IPS-20b (cell line): Measurements from ENCODE around the gene CEP57L1.
"Not testable (repeated sequence)": the region's sequence is repeated elsewhere in the genome, so short reads cannot be mapped to it uniquely, and the experiment has no call there.

ENCODE experiments used
- H3K27ac ChIP-seq: one replicate; pipeline ENCODE4 v1.5.1; 2013; ENCODE audit warnings: low read length
- H3K27me3 ChIP-seq: 2 replicates; pipeline ENCODE4 v1.6.1; 2013; ENCODE audit warnings: mild to moderate bottlenecking, low read length, inconsistent platforms; ENCODE audit not compliant: insufficient read depth
- H3K36me3 ChIP-seq: 2 replicates; pipeline ENCODE4 v1.6.1; 2013; ENCODE audit warnings: low read depth, mild to moderate bottlenecking, inconsistent platforms, low read length, moderate library complexity; ENCODE audit not compliant: insufficient read depth
- H3K4me1 ChIP-seq: 2 replicates; pipeline ENCODE4 v1.6.1; 2013; ENCODE audit warnings: mild to moderate bottlenecking, control low read depth, inconsistent platforms, low read length, moderate library complexity; ENCODE audit not compliant: insufficient read depth
- H3K4me3 ChIP-seq: 2 replicates; pipeline ENCODE4 v1.5.1; 2013; ENCODE audit warnings: mild to moderate bottlenecking, low read length, inconsistent platforms
- H3K9ac ChIP-seq: 2 replicates; pipeline ENCODE4 v1.6.1; 2013; ENCODE audit warnings: low read depth, mild to moderate bottlenecking, inconsistent platforms, low read length, moderate library complexity
- H3K9me3 ChIP-seq: 2 replicates; pipeline ENCODE4 v1.6.1; 2013; ENCODE audit warnings: mild to moderate bottlenecking, low read depth, low read length, inconsistent platforms; ENCODE audit not compliant: insufficient read depth

CEP57L1 gene

GRCh38 chr6:109093732-109094415, 1.4 kb upstream of the CEP57L1 start:
- peaks cover 17% of the 10 kb centered on the region for H3K4me1 ChIP-seq
- H3K27ac ChIP-seq, result no peak overlapping the region
- H3K9ac ChIP-seq, result peak overlapping the region; percentile 74; the same call in 1 of the 2 replicates
- H3K36me3 ChIP-seq, result no peaks in the 10 kb centered on the region
- H3K4me3 ChIP-seq, result peak overlapping the region; percentile 98
- H3K9me3 ChIP-seq, result no peaks in the 10 kb centered on the region
- H3K27me3 ChIP-seq, result no peaks in the 10 kb centered on the region

GRCh38 chr6:109094416-109095035, 781 bp upstream of the CEP57L1 start, which contains the start of gene SESN1:
TSS of gene SESN1 (minus strand) at chr6:109094846. CDS start at chr6:109094073, 773 bp downstream.
- peak within 1 kb of the TSS; percentile 96 for H3K9ac ChIP-seq
- no peaks in the 10 kb centered on the region for H3K9me3 ChIP-seq
- no peaks in the 10 kb centered on the region for H3K36me3 ChIP-seq
- H3K4me3 ChIP-seq, result peak within 1 kb of the TSS; percentile 98
- peaks cover 12% of the 10 kb centered on the region for H3K4me1 ChIP-seq
- H3K27me3 ChIP-seq, result no peaks in the 10 kb centered on the region
- H3K27ac ChIP-seq, result peak within 1 kb of the TSS; percentile 89

GRCh38 chr6:109095835-109096084, 453 bp downstream of the CEP57L1 start:
- no peaks in the 10 kb centered on the region for H3K9me3 ChIP-seq
- no peaks in the 10 kb centered on the region for H3K27me3 ChIP-seq
- peak overlapping the region; percentile 96; the same call in 1 of the 2 replicates for H3K9ac ChIP-seq
- H3K4me3 ChIP-seq, result peak overlapping the region; percentile 98
- peaks cover 8% of the 10 kb centered on the region; the same call in 1 of the 2 replicates for H3K4me1 ChIP-seq
- H3K27ac ChIP-seq, result peak overlapping the region; percentile 42
- H3K36me3 ChIP-seq, result no peaks in the 10 kb centered on the region

GRCh38 chr6:109096208-109096607, 901 bp downstream of the CEP57L1 start:
- Histone ChIP-seq H3K4me3 (peak overlapping the region; percentile 98), H3K4me1 (peaks cover 8% of the 10 kb centered on the region; the same call in 1 of the 2 replicates), H3K27me3 (no peaks in the 10 kb centered on the region), H3K36me3 (no peaks in the 10 kb centered on the region), H3K9ac (peak overlapping the region; percentile 96; the same call in 1 of the 2 replicates), H3K9me3 (no peaks in the 10 kb centered on the region), H3K27ac (no peak overlapping the region)

GRCh38 chr6:109097661-109098060, 2.4 kb downstream of the CEP57L1 start:
- Histone ChIP-seq H3K4me1 (peaks cover 8% of the 10 kb centered on the region; the same call in 1 of the 2 replicates), H3K9me3 (no peaks in the 10 kb centered on the region), H3K9ac (no peak overlapping the region), H3K27me3 (no peaks in the 10 kb centered on the region), H3K36me3 (no peaks in the 10 kb centered on the region), H3K27ac (no peak overlapping the region), H3K4me3 (no peak overlapping the region)

- H3K9ac ChIP-seq, result no peak overlapping the region
- H3K36me3 ChIP-seq, result no peaks in the 10 kb centered on the region
- H3K4me3 ChIP-seq, result no peak overlapping the region
- H3K4me1 ChIP-seq, result no peaks in the 10 kb centered on the region
- no peaks in the 10 kb centered on the region for H3K27me3 ChIP-seq
- no peak overlapping the region for H3K27ac ChIP-seq
- no peaks in the 10 kb centered on the region for H3K9me3 ChIP-seq
Measured at GRCh38 chr6:109102762-109103161, 7.5 kb downstream of the CEP57L1 start.

- H3K27ac ChIP-seq, result no peak overlapping the region
- H3K4me3 ChIP-seq, result no peak overlapping the region
- no peaks in the 10 kb centered on the region for H3K27me3 ChIP-seq
- H3K9me3 ChIP-seq, result no peaks in the 10 kb centered on the region
- no peaks in the 10 kb centered on the region for H3K4me1 ChIP-seq
- H3K36me3 ChIP-seq, result no peaks in the 10 kb centered on the region
- no peak overlapping the region for H3K9ac ChIP-seq
Measured at GRCh38 chr6:109103942-109104341, 8.6 kb downstream of the CEP57L1 start.

GRCh38 chr6:109104512-109104911, 9.2 kb downstream of the CEP57L1 start:
- no peaks in the 10 kb centered on the region for H3K4me1 ChIP-seq
- H3K9ac ChIP-seq, result no peak overlapping the region
- H3K9me3 ChIP-seq, result no peaks in the 10 kb centered on the region
- no peak overlapping the region for H3K27ac ChIP-seq
- no peak overlapping the region for H3K4me3 ChIP-seq
- H3K27me3 ChIP-seq, result no peaks in the 10 kb centered on the region
- H3K36me3 ChIP-seq, result no peaks in the 10 kb centered on the region

GRCh38 chr6:109105681-109106080, 10.4 kb downstream of the CEP57L1 start:
- Histone ChIP-seq H3K4me1 (no peaks in the 10 kb centered on the region), H3K27me3 (no peaks in the 10 kb centered on the region), H3K9me3 (no peaks in the 10 kb centered on the region), H3K4me3 (no peak overlapping the region), H3K27ac (no peak overlapping the region), H3K36me3 (no peaks in the 10 kb centered on the region), H3K9ac (no peak overlapping the region)

- H3K9ac ChIP-seq, H3K9me3 ChIP-seq, H3K36me3 ChIP-seq, H3K4me3 ChIP-seq, H3K27me3 ChIP-seq, H3K27ac ChIP-seq, H3K4me1 ChIP-seq: not testable (repeated sequence)
Measured at GRCh38 chr6:109109663-109110062, 14.4 kb downstream of the CEP57L1 start.

- H3K27ac ChIP-seq, H3K9me3 ChIP-seq, H3K4me3 ChIP-seq, H3K27me3 ChIP-seq, H3K9ac ChIP-seq, H3K36me3 ChIP-seq, H3K4me1 ChIP-seq: not testable (repeated sequence)
Measured at GRCh38 chr6:109112663-109113062, 17.4 kb downstream of the CEP57L1 start.

- Histone ChIP-seq H3K36me3 (no peaks in the 10 kb centered on the region), H3K27me3 (no peaks in the 10 kb centered on the region), H3K4me1 (no peaks in the 10 kb centered on the region), H3K9ac (no peak overlapping the region), H3K4me3 (no peak overlapping the region), H3K27ac (no peak overlapping the region), H3K9me3 (no peaks in the 10 kb centered on the region)
Measured at GRCh38 chr6:109117346-109118035, 22.2 kb downstream of the CEP57L1 start.
